Uterus (tissue), 2 donors: Measurements from ENCODE around the gene KIRREL3.

Experiments
- CTCF ChIP-seq, 4 experiments: fragments of 200-600 bp in 2 of 4; fragments of 450-650 bp in 2 of 4; sonication (generic) in 2 of 4; IDR thresholded peaks; one replicate each; pipeline ENCODE4 v1.5.1; 2016 to 2019; ENCODE audit warnings: antibody characterized with exemption in 4 of 4, mild to moderate bottlenecking in 2 of 4, moderate library complexity in 1 of 4
- POLR2A ChIP-seq, 2 donors: fragments of 450-650 bp; IDR thresholded peaks; one replicate each; pipeline ENCODE4 v1.6.1; 2016; ENCODE audit warnings: antibody characterized with exemption in 2 of 2, mild to moderate bottlenecking in 1 of 2, moderate library complexity in 1 of 2

DNA sequence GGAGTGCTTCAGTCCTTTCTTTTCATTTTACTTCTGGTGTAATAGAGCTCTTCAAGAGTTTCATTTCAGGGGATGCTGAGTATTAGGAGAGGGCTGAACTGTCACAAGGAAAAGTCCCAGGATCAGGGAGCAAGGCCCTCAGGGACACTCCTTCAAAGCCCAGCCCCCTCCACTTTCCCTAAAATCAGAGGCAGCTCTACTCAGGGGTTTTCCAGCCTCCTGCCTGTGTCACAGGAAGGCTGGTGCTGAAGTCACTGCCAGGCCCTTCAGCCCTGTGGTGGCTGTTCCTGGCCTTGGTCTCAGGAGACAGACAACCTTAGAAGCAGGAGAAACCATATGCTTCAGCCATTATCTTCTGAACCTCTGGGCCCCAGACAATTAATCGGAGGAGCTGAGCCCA, 36.4 kb upstream of the KIRREL3 start:
- TF ChIP-seq CTCF (IDR thresholded peaks at IDR 0.05) (no peak), POLR2A (IDR thresholded peaks at IDR 0.05) (no peak)
